ENCODE results near the gene WDTC1.

DNA sequence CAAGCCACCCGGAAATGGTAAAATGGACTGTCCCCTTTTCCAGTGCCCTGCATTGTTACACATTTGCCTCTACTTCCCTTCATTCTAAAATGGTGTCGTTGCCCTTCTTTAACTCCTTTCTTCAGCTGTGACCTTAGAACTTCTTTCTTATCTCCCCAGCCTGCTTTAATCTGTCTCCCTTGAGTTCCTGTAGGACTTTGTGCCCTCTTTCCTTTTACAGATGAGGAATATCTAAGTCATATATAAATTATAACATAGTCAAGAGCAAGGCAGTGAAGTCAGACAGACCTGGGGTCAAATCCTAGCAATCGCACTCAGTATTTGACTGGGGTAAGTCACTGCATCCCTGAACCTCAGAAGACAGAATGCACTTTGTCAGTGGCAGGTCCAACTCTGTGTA is 56.1 kb downstream of the WDTC1 start:
- TF ChIP-seq POLR2A (IDR thresholded peaks at IDR 0.05; ENCODE audit: low read length) = no peak
- no peak for TF ChIP-seq CEBPB (IDR thresholded peaks at IDR 0.05)
- TF ChIP-seq HOXB5 (CRISPR knock-in tag; IDR thresholded peaks at IDR 0.05) = no peak
- TF ChIP-seq, protein P1, sequence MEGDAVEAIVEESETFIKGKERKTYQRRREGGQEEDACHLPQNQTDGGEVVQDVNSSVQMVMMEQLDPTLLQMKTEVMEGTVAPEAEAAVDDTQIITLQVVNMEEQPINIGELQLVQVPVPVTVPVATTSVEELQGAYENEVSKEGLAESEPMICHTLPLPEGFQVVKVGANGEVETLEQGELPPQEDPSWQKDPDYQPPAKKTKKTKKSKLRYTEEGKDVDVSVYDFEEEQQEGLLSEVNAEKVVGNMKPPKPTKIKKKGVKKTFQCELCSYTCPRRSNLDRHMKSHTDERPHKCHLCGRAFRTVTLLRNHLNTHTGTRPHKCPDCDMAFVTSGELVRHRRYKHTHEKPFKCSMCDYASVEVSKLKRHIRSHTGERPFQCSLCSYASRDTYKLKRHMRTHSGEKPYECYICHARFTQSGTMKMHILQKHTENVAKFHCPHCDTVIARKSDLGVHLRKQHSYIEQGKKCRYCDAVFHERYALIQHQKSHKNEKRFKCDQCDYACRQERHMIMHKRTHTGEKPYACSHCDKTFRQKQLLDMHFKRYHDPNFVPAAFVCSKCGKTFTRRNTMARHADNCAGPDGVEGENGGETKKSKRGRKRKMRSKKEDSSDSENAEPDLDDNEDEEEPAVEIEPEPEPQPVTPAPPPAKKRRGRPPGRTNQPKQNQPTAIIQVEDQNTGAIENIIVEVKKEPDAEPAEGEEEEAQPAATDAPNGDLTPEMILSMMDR (IDR thresholded peaks at IDR 0.05) = no peak

Measured in A549 (cell line).